Measurements from ENCODE around the gene PDE4D. TPM values are rescaled to one million over a fixed set of nuclear protein-coding genes. Genes with fewer than 3 reads are reported as not detected.

Gene PDE4D
- total RNA-seq, 1 experiment from 2014 or later: 6.3 TPM

DNA sequence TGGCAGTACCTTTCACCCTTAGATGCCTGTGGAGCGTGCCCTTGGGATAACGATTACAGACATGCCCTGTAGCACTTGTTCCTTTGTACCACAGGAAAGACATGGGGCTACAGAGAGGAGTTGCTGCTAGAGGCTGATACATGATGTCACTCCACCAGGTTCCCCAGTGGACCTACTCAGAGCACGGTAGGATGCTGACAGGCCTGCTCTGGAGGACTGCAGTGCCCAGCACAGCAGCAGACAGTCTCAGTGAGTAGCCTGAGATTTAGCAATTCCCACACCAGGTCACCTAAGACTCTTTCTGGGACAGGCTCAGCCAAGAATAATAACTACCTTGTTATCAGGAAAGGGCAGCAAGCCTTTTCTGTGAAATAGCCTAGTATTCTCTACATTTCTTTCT lies 28.8 kb downstream of the PDE4D start:
- no peak overlapping the region for H3K27ac ChIP-seq
- no peaks in the 10 kb centered on the region for H3K27me3 ChIP-seq (replicated peaks)
- H3K4me3 ChIP-seq: no peak overlapping the region

DNA sequence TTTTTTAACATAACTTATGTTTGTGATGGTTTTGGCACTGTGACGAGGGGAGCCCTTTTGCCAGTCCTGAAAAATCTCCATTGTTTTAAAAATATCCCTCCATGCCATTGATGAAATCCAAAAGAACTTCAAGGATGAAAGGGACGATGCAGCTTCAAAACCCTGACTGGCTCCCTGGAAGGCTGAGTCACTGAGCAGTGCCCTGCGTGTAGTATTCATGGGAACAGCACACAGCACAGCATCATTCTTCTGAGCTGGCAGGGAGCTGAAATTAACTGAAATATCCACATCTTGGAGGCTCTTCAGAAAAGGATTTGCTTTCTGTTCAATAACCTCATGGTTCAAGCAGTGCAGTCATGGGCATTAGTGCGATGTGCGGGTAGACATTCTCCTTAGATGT lies 29.7 kb downstream of the PDE4D start:
- Histone ChIP-seq H3K27me3 (replicated peaks) (no peaks in the 10 kb centered on the region), H3K36me3 (no peaks in the 10 kb centered on the region), H3K9me3 (replicated peaks) (no peaks in the 10 kb centered on the region), H3K4me1 (replicated peaks) (no peaks in the 10 kb centered on the region), H3K4me3 (no peak overlapping the region), H3K27ac (no peak overlapping the region)
- no peak for DNase-seq (ENCODE audit: low read depth in 1 of 2, low spot score in 2 of 2)

More for the DNA sequence above, 28.8 kb downstream of the PDE4D start:
- Histone ChIP-seq H3K4me1 (replicated peaks) (no peaks in the 10 kb centered on the region), H3K9me3 (replicated peaks) (no peaks in the 10 kb centered on the region), H3K36me3 (no peaks in the 10 kb centered on the region)
- no peak for DNase-seq (ENCODE audit: low read depth in 1 of 2, low spot score in 2 of 2)

DNA sequence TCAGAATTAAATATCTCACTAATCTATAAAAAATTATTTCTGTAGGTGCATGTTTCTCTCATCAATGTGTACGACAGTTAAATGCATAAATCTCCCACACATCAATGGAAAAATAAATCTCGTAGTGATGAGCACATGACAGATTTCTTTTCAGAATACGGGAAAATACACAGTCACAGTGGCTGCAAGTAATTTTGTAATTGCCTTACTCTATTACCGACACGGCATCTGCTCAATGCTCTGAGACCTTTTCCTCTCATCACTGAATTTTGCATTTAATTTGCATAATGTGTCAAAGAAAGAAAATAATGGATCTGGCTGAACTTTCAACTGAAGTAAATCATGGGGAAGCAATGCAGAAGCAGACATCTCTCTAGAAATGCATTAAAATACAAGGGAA lies 37.2 kb downstream of the PDE4D start:
- Histone ChIP-seq H3K27me3 (replicated peaks) (no peaks in the 10 kb centered on the region), H3K4me1 (replicated peaks) (no peaks in the 10 kb centered on the region), H3K4me3 (no peak overlapping the region), H3K36me3 (no peaks in the 10 kb centered on the region), H3K27ac (no peak overlapping the region), H3K9me3 (replicated peaks) (no peaks in the 10 kb centered on the region)
- DNase-seq (ENCODE audit: low read depth in 1 of 2, low spot score in 2 of 2): no peak

- Histone ChIP-seq H3K36me3 (no peaks in the 10 kb centered on the region), H3K9me3 (replicated peaks) (no peaks in the 10 kb centered on the region), H3K4me1 (replicated peaks) (no peaks in the 10 kb centered on the region), H3K27me3 (replicated peaks) (peaks cover 11% of the 10 kb centered on the region), H3K27ac (no peak overlapping the region), H3K4me3 (no peak overlapping the region)
- DNase-seq (ENCODE audit: low read depth in 1 of 2, low spot score in 2 of 2): no peak
These were observed 42.8 kb downstream of the PDE4D start for GRCh38 chr5:59850766-59851165.

- H3K4me3 ChIP-seq: no peak overlapping the region
- no peaks in the 10 kb centered on the region for H3K9me3 ChIP-seq (replicated peaks)
- no peak overlapping the region for H3K27ac ChIP-seq
- DNase-seq (ENCODE audit: low read depth in 1 of 2, low spot score in 2 of 2): no peak
- peaks cover 11% of the 10 kb centered on the region for H3K27me3 ChIP-seq (replicated peaks)
- H3K36me3 ChIP-seq: no peaks in the 10 kb centered on the region
- H3K4me1 ChIP-seq (replicated peaks): no peaks in the 10 kb centered on the region
These were observed 45.9 kb downstream of the PDE4D start for GRCh38 chr5:59847586-59847985.

- no peak for DNase-seq (ENCODE audit: low read depth in 1 of 2, low spot score in 2 of 2)
These were observed 47.8 kb downstream of the PDE4D start for GRCh38 chr5:59845730-59846129.

DNA sequence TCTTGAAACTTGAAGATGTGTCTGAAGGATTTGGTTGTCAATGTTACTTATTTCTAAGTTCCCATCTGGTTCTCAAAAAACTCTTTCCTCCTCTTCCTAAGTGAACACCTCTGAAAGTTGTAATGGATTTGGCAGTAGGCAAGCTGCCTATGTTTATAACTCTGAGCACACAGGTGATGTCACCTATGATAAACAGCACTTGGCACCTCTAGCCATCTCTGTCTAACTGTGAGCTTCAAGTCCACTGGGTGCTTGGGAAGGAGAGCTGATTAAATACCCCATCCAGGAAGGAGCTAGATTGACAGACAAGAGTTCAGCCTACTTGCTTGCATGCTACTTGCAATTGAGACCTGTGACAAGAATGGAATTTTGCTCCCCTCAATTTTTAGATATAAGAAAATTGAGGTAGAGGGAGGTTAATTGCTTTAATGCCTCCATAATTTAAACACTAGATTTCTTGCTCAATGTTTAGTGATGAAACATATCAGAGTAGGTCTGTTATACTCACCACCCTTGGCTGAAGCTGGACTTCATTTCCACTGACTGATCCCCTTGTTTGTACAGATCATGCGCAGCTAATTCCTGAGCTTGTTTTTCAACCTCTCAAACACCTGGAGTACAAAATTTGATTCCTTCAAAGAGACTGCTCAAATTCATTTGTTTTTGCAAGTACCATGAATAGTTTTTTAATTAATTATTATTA lies 49.9 kb downstream of the PDE4D start:
- Histone ChIP-seq H3K27me3 (replicated peaks) (0 out of 2 replicates have a peak, but pooled peaks cover 2% of the 10 kb centered on the region), H3K36me3 (no peaks in the 10 kb centered on the region), H3K4me3 (no peak overlapping the region), H3K27ac (no peak overlapping the region), H3K9me3 (replicated peaks) (no peaks in the 10 kb centered on the region), H3K4me1 (replicated peaks) (peaks cover 4% of the 10 kb centered on the region; the same call in 1 of the 2 replicates)
- DNase-seq (ENCODE audit: low read depth in 1 of 2, low spot score in 2 of 2): no peak

More at GRCh38 chr5:59845730-59846129, 47.8 kb downstream of the PDE4D start:
- Histone ChIP-seq H3K9me3 (replicated peaks) (no peaks in the 10 kb centered on the region), H3K4me1 (replicated peaks) (no peaks in the 10 kb centered on the region), H3K4me3 (no peak overlapping the region), H3K36me3 (no peaks in the 10 kb centered on the region), H3K27ac (no peak overlapping the region), H3K27me3 (replicated peaks) (peaks cover 13% of the 10 kb centered on the region)

- no peak for DNase-seq (ENCODE audit: low read depth in 1 of 2, low spot score in 2 of 2)
- Histone ChIP-seq H3K27me3 (replicated peaks) (0 out of 2 replicates have a peak, but pooled peaks cover 2% of the 10 kb centered on the region), H3K4me3 (no peak overlapping the region), H3K9me3 (replicated peaks) (no peaks in the 10 kb centered on the region), H3K36me3 (no peaks in the 10 kb centered on the region), H3K27ac (no peak overlapping the region), H3K4me1 (replicated peaks) (peaks cover 4% of the 10 kb centered on the region; the same call in 1 of the 2 replicates)
These were observed 50.5 kb downstream of the PDE4D start for GRCh38 chr5:59842999-59843398.

DNA sequence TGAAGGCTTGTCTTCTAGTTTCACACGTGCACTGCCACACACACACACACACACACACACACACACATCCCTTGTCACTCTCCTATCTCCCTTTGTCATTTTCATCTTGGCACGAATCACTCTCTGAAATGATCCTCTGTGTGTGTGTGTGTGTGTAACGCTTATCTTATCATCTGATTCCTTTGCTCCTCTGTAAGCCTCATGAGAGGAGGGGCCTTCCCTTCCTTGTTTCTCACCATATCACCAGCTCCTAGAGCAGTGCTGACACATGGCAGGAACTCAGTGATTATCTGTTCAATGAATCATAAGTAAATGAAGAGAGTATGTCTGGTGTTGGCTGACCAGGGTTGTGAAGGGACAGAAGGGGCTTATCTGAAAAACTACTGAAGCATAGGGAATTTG lies 53.3 kb downstream of the PDE4D start:
- Histone ChIP-seq H3K27me3 (replicated peaks) (0 out of 2 replicates have a peak, but pooled peaks cover 2% of the 10 kb centered on the region), H3K27ac (no peak overlapping the region), H3K4me3 (no peak overlapping the region), H3K36me3 (no peaks in the 10 kb centered on the region), H3K9me3 (replicated peaks) (no peaks in the 10 kb centered on the region), H3K4me1 (replicated peaks) (peaks cover 4% of the 10 kb centered on the region; the same call in 1 of the 2 replicates)
- DNase-seq (ENCODE audit: low read depth in 1 of 2, low spot score in 2 of 2): no peak

GRCh38 chr5:59838989-59839388 lies 54.5 kb downstream of the PDE4D start:
- Histone ChIP-seq H3K36me3 (no peaks in the 10 kb centered on the region), H3K4me3 (no peak overlapping the region), H3K27me3 (replicated peaks) (0 out of 2 replicates have a peak, but pooled peaks cover 2% of the 10 kb centered on the region), H3K4me1 (replicated peaks) (peaks cover 4% of the 10 kb centered on the region; the same call in 1 of the 2 replicates), H3K9me3 (replicated peaks) (no peaks in the 10 kb centered on the region), H3K27ac (no peak overlapping the region)
- DNase-seq (ENCODE audit: low read depth in 1 of 2, low spot score in 2 of 2): no peak

DNA sequence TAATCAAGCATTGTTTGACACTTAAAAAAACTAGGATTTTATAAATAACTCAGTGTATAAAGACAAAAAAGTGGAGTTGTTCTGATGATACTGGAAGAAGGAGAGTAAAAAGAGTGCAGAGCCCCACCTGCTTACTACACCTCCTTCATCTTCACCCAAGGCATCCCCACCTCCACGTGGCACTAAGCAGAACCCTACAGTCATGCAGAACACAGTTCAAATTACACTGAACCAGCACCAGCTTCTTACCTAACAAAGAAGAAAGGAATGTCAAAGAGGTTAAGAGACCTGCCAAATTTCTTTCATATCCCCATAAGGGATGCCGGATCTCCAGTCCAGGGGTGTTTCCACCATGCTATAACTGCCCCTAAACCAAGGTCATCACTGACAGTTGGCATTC lies 55.5 kb downstream of the PDE4D start:
- no peaks in the 10 kb centered on the region for H3K36me3 ChIP-seq
- no peak for DNase-seq (ENCODE audit: low read depth in 1 of 2, low spot score in 2 of 2)
- H3K27ac ChIP-seq: no peak overlapping the region
- H3K4me3 ChIP-seq: no peak overlapping the region
- no peaks in the 10 kb centered on the region for H3K9me3 ChIP-seq (replicated peaks)
- 0 out of 2 replicates have a peak, but pooled peaks cover 2% of the 10 kb centered on the region for H3K27me3 ChIP-seq (replicated peaks)
- H3K4me1 ChIP-seq (replicated peaks): peaks cover 4% of the 10 kb centered on the region; the same call in 1 of the 2 replicates

DNA sequence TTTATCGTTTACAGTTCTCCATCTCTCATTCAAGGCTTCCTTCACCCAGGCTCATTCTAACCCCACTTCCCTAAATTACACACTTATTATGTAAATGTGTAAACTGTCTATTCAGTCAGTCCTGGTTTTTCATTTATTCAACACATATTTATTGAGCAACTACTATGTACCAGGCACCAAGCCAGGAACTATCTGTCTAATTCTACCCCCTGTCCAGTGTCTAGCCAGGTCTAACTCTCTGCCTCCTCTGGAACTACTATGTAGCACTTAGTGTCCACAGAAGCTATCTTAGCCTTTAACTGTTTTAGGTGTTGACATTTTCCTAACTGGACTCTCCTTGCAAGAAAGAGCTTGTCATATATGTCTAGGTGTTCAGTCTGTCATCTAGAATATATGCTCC lies 56.5 kb downstream of the PDE4D start:
- no peaks in the 10 kb centered on the region for H3K36me3 ChIP-seq
- no peak overlapping the region for H3K27ac ChIP-seq
- H3K4me1 ChIP-seq (replicated peaks): peaks cover 4% of the 10 kb centered on the region; the same call in 1 of the 2 replicates
- H3K4me3 ChIP-seq: no peak overlapping the region
- no peaks in the 10 kb centered on the region for H3K9me3 ChIP-seq (replicated peaks)
- DNase-seq (ENCODE audit: low read depth in 1 of 2, low spot score in 2 of 2): no peak
- H3K27me3 ChIP-seq (replicated peaks): 0 out of 2 replicates have a peak, but pooled peaks cover under 1% of the 10 kb centered on the region

DNA sequence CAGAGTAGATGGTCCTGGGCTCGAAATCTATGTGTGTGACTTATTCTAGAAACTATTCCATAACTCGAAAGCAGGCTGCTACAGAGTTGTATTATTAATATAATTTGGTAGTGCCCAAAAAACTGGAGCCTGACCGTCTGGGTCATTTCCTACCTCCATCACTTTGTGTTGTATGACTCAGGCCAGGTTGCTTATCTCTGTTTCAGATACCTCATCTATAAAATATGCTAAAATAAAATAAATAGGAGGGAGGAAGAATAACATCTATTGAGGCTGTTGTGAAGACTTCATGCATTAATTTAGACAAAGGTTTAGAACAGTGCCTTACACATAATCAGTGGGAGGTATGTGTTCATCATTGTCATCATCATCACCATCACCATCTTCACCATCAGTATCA lies 57.7 kb downstream of the PDE4D start:
- no peak for DNase-seq (ENCODE audit: low read depth in 1 of 2, low spot score in 2 of 2)
- no peaks in the 10 kb centered on the region for H3K36me3 ChIP-seq

GRCh38 chr5:59833448-59833847 lies 60.1 kb downstream of the PDE4D start:
- no peak for DNase-seq (ENCODE audit: low read depth in 1 of 2, low spot score in 2 of 2)
- Histone ChIP-seq H3K4me1 (replicated peaks) (no peaks in the 10 kb centered on the region), H3K9me3 (replicated peaks) (no peaks in the 10 kb centered on the region), H3K27ac (no peak overlapping the region), H3K4me3 (no peak overlapping the region), H3K27me3 (replicated peaks) (no peaks in the 10 kb centered on the region), H3K36me3 (no peaks in the 10 kb centered on the region)

More for the DNA sequence above, 57.7 kb downstream of the PDE4D start:
- no peaks in the 10 kb centered on the region for H3K27me3 ChIP-seq (replicated peaks)
- no peak overlapping the region for H3K4me3 ChIP-seq
- peaks cover 4% of the 10 kb centered on the region; the same call in 1 of the 2 replicates for H3K4me1 ChIP-seq (replicated peaks)
- no peaks in the 10 kb centered on the region for H3K9me3 ChIP-seq (replicated peaks)
- no peak overlapping the region for H3K27ac ChIP-seq

Measured in SJSA1 (cell line).